Sigmoid colon (tissue), 3 donors: ENCODE data around the gene RINL.

Source experiments
- POLR2A ChIP-seq, 2 donors: fragments of 450-650 bp; IDR thresholded peaks; one replicate each; pipeline ENCODE4 v1.6.1; 2016; ENCODE audit warnings: antibody characterized with exemption in 2 of 2, mild to moderate bottlenecking in 2 of 2, moderate library complexity in 2 of 2
- TF ChIP-seq, protein P1 (sequence below), 4 experiments: fragments of 450-650 bp in 3 of 4; fragments of 200-600 bp in 1 of 4; IDR thresholded peaks; one replicate each; pipeline ENCODE4 v1.5.1; 2016 to 2019; ENCODE audit warnings: antibody characterized with exemption in 4 of 4, mild to moderate bottlenecking in 3 of 4, moderate library complexity in 2 of 4

DNA sequence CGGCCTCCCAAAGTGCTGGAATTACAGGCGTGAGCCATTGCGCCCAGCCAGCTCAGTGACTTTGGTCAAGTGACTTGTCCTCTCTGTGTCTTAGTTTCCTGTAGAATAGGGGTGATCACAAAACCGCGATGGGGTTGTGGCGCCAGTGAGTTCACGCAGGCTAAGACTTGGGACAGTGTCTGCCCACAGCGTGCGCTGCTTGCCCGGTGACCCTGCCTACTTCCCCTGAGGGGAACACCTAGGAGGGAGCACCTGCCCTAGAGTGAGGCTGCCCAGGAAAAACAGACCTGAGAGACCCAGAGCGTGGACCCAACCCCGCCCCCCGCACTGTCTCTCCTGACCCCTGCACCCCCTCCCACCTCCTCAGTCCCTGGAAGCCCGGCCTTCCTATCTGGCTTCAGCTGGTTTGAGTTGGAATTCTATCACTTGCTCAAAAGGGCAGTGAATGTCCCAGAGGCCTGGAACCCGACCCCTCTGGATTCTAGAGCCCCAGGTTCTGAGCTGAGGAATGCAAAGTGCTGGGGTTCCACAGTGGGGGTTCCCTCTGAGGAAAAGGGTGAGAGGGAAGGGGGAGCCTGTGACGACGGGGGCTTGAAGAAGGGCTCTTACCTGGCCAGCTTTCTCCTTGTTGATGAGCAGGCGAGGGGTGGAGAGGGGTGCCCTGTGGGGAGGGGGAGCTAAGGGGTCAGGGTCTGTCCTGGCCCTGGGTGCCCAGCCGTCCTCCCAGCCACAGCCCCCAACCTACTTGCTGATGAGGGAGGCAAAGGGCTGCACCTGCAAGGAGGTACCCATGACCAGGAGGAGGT, 2.2 kb upstream of the RINL start:
- TF ChIP-seq POLR2A (IDR thresholded peaks at IDR 0.05) = no peak
- TF ChIP-seq, protein P1, sequence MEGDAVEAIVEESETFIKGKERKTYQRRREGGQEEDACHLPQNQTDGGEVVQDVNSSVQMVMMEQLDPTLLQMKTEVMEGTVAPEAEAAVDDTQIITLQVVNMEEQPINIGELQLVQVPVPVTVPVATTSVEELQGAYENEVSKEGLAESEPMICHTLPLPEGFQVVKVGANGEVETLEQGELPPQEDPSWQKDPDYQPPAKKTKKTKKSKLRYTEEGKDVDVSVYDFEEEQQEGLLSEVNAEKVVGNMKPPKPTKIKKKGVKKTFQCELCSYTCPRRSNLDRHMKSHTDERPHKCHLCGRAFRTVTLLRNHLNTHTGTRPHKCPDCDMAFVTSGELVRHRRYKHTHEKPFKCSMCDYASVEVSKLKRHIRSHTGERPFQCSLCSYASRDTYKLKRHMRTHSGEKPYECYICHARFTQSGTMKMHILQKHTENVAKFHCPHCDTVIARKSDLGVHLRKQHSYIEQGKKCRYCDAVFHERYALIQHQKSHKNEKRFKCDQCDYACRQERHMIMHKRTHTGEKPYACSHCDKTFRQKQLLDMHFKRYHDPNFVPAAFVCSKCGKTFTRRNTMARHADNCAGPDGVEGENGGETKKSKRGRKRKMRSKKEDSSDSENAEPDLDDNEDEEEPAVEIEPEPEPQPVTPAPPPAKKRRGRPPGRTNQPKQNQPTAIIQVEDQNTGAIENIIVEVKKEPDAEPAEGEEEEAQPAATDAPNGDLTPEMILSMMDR (IDR thresholded peaks at IDR 0.05) = no peak
